H9 (cell line): ENCODE data around the gene EFCAB5. TPM values are rescaled to one million over a fixed set of nuclear protein-coding genes. Genes with fewer than 3 reads are reported as not detected.

Experiments
- DNase-seq: peaks from one replicate; pipeline ENCODE4 v3.0.0-alpha.2; 2017
- H2AFZ ChIP-seq: one replicate; pipeline ENCODE4 v1.6.1; 2013; ENCODE audit warnings: mild to moderate bottlenecking, low read length, control low read depth, moderate library complexity
- H2AK5ac ChIP-seq: 2 replicates; pipeline ENCODE4 v1.6.1; 2013; ENCODE audit warnings: low read length, control low read depth, mixed read lengths; ENCODE audit not compliant: insufficient read length
- H2BK120ac ChIP-seq: one replicate; pipeline ENCODE4 v1.6.1; 2013; ENCODE audit warnings: low read depth, mild to moderate bottlenecking, low read length, control low read depth, inconsistent platforms; ENCODE audit not compliant: poor library complexity, severe bottlenecking
- H2BK12ac ChIP-seq: 2 replicates; pipeline ENCODE4 v1.6.1; 2013; ENCODE audit warnings: low read length, control low read depth, mixed read lengths, low read depth; ENCODE audit not compliant: insufficient read length
- H2BK15ac ChIP-seq: 2 replicates; pipeline ENCODE4 v1.6.1; 2013; ENCODE audit warnings: low read depth, low read length, control low read depth
- H2BK20ac ChIP-seq: one replicate; pipeline ENCODE4 v1.6.1; 2013; ENCODE audit warnings: low read depth, mild to moderate bottlenecking, low read length, control low read depth, inconsistent platforms; ENCODE audit not compliant: poor library complexity, severe bottlenecking
- H2BK5ac ChIP-seq: 2 replicates; pipeline ENCODE4 v1.6.1; 2013; ENCODE audit warnings: low read length, control low read depth, mixed read lengths; ENCODE audit not compliant: insufficient read length
- H3K14ac ChIP-seq: 2 replicates; pipeline ENCODE4 v1.6.1; 2013; ENCODE audit warnings: low read length, control low read depth; ENCODE audit not compliant: insufficient read depth
- H3K18ac ChIP-seq: 2 replicates; pipeline ENCODE4 v1.6.1; 2013; ENCODE audit warnings: low read depth, mild to moderate bottlenecking, mixed read lengths, low read length, control low read depth; ENCODE audit not compliant: insufficient read length
- H3K23ac ChIP-seq: 2 replicates; pipeline ENCODE4 v1.6.1; 2013; ENCODE audit warnings: low read length, control low read depth, mixed read lengths, low read depth; ENCODE audit not compliant: insufficient read length
- H3K23me2 ChIP-seq: 2 replicates; pipeline ENCODE4 v1.6.1; 2013; ENCODE audit warnings: low read depth, mild to moderate bottlenecking, mixed read lengths, low read length, control low read depth; ENCODE audit not compliant: insufficient read length, poor library complexity, severe bottlenecking
- H3K27ac ChIP-seq: 2 replicates; pipeline ENCODE4 v1.5.1; 2013; ENCODE audit warnings: low read length, control low read depth, mixed read lengths, low read depth; ENCODE audit not compliant: insufficient read length
- H3K27me3 ChIP-seq: 2 replicates; pipeline ENCODE4 v1.6.1; 2013; ENCODE audit warnings: low read length, control low read depth, inconsistent platforms; ENCODE audit not compliant: insufficient read depth
- H3K4ac ChIP-seq: 2 replicates; pipeline ENCODE4 v1.6.1; 2013; ENCODE audit warnings: low read depth, mild to moderate bottlenecking, control low read depth, inconsistent platforms, low read length, moderate library complexity
- H3K4me1 ChIP-seq: 2 replicates; pipeline ENCODE4 v1.6.1; 2013; ENCODE audit warnings: low read length, control low read depth, inconsistent platforms; ENCODE audit not compliant: insufficient read depth
- H3K4me2 ChIP-seq: 2 replicates; pipeline ENCODE4 v1.6.1; 2013; ENCODE audit warnings: low read length, control low read depth, mixed read lengths; ENCODE audit not compliant: insufficient read length, insufficient read depth
- H3K56ac ChIP-seq: 2 replicates; pipeline ENCODE4 v1.6.1; 2013; ENCODE audit warnings: low read depth, mild to moderate bottlenecking, mixed read lengths, low read length, control low read depth; ENCODE audit not compliant: insufficient read length
- H3K79me1 ChIP-seq: 2 replicates; pipeline ENCODE4 v1.6.1; 2013; ENCODE audit warnings: low read depth, mild to moderate bottlenecking, moderate library complexity, low read length, control low read depth, inconsistent platforms; ENCODE audit not compliant: insufficient read depth, poor library complexity, severe bottlenecking
- H3K79me2 ChIP-seq: 2 replicates; pipeline ENCODE4 v1.6.1; 2013; ENCODE audit warnings: low read length, control low read depth, inconsistent platforms; ENCODE audit not compliant: insufficient read depth
- H3K9ac ChIP-seq: 2 replicates; pipeline ENCODE4 v1.6.1; 2013; ENCODE audit warnings: low read length, control low read depth, mixed read lengths; ENCODE audit not compliant: insufficient read length; ENCODE audit errors: extremely low read depth
- H3K9me3 ChIP-seq: one replicate; pipeline ENCODE4 v1.6.1; 2013; ENCODE audit warnings: low read depth, low read length, inconsistent platforms; ENCODE audit not compliant: control insufficient read depth
- H3T11ph ChIP-seq: one replicate; pipeline ENCODE4 v1.6.1; 2013; ENCODE audit warnings: mild to moderate bottlenecking, low read length, control low read depth, inconsistent platforms
- H4K20me1 ChIP-seq: one replicate; pipeline ENCODE4 v1.6.1; 2013; ENCODE audit not compliant: control insufficient read depth, insufficient read length, insufficient read depth
- H4K5ac ChIP-seq: 2 replicates; pipeline ENCODE4 v1.6.1; 2013; ENCODE audit warnings: low read depth, mild to moderate bottlenecking, mixed read lengths, low read length, control low read depth; ENCODE audit not compliant: insufficient read length
- H4K8ac ChIP-seq: replicated peaks from 2 replicates; pipeline ENCODE4 v1.6.1; 2013; ENCODE audit warnings: low read length, control low read depth, mixed read lengths, low read depth; ENCODE audit not compliant: insufficient read length
- H4K91ac ChIP-seq: 2 replicates; pipeline ENCODE4 v1.6.1; 2013; ENCODE audit warnings: low read depth, mild to moderate bottlenecking, moderate library complexity, mixed read lengths, low read length, control low read depth; ENCODE audit not compliant: insufficient read length
- H3K27ac Mint-ChIP-seq, 3 experiments: 2 replicates in 2 of 3; 3 replicates in 1 of 3; pipeline ENCODE4 v1.8.0; 2020 to 2021; ENCODE audit warnings: mixed read lengths in 3 of 3, mild to moderate bottlenecking in 1 of 3, moderate library complexity in 1 of 3
- H3K27me3 Mint-ChIP-seq: 2 replicates; pipeline ENCODE4 v1.8.0; 2021; ENCODE audit warnings: low read depth, mild to moderate bottlenecking, moderate library complexity, mixed read lengths
- H3K36me3 Mint-ChIP-seq, 3 experiments: 2 replicates in 2 of 3; 3 replicates in 1 of 3; pipeline ENCODE4 v1.8.0; 2020 to 2021; ENCODE audit warnings: low read depth in 3 of 3, mixed read lengths in 3 of 3; ENCODE audit not compliant: insufficient read depth in 1 of 3
- H3K4me1 Mint-ChIP-seq, 2 experiments: 2 replicates each; pipeline ENCODE4 v1.8.0; 2020; ENCODE audit warnings: mixed read lengths in 2 of 2
- H3K4me3 Mint-ChIP-seq, 2 experiments: 2 replicates in 1 of 2; 3 replicates in 1 of 2; pipeline ENCODE4 v1.8.0; 2020 to 2021; ENCODE audit warnings: mild to moderate bottlenecking in 2 of 2, mixed read lengths in 2 of 2, moderate library complexity in 1 of 2
- H3K9me3 Mint-ChIP-seq, 2 experiments: 2 replicates in 1 of 2; 3 replicates in 1 of 2; pipeline ENCODE4 v1.8.0; 2020; ENCODE audit warnings: mild to moderate bottlenecking in 2 of 2, mixed read lengths in 2 of 2, moderate library complexity in 1 of 2
- CTCF ChIP-seq: fragments of 200-600 bp; sonication (generic); conservative IDR thresholded peaks from 3 replicates; pipeline ENCODE4 v1.8.0; 2021; ENCODE audit warnings: antibody characterized with exemption, mild to moderate bottlenecking
- WGBS: extraction: QIAGEN DNeasy Blood & Tissue Kit; methylation state at CpG from one replicate; pipeline ENCODE4 v1.1.7; 2013; ENCODE audit warnings: missing lambda C conversion rate, low lambda C conversion rate, mixed read lengths; ENCODE audit not compliant: insufficient read length; ENCODE audit errors: extremely low coverage; 5-methylcytosine and 5-hydroxymethylcytosine counted together
- total RNA-seq: library from RNA; stranded (reverse); gene quantifications from 2 replicates; pipeline ENCODE4 v1.2.1, GENCODE V29; 2021

EFCAB5 gene
- total RNA-seq, 1 experiment from 2014 or later = not detected

GRCh38 chr17:30116661-30117551 is 175.5 kb downstream of the EFCAB5 start, which contains the start of gene NSRP1:
Gene NSRP1 (plus strand): TSS chr17:30116816. CDS start chr17:30116844, 28 bp downstream.
- no peaks in the 10 kb centered on the region for H3K23me2 ChIP-seq
- Mint-ChIP-seq H3K36me3 (peaks cover 3 to 29% (median 26%) of the 10 kb centered on the region in 3 experiments; a peak in 6 of 7 replicates), H3K27ac (peak within 1 kb of the TSS; percentile 99 to 100 (median 100)), H3K4me1 (peaks cover 12% of the 10 kb centered on the region in 2 experiments), H3K27me3 (no peaks in the 10 kb centered on the region), H3K9me3 (no peaks in the 10 kb centered on the region), H3K4me3 (peak within 1 kb of the TSS; percentile 89 to 95)
- peak within 1 kb of the TSS; percentile 61 for H4K8ac ChIP-seq
- no peak for TF ChIP-seq CTCF
- H3K14ac ChIP-seq = peak within 1 kb of the TSS; percentile 98
- no peaks in the 10 kb centered on the region for H4K20me1 ChIP-seq
- peaks cover 4% of the 10 kb centered on the region; the same call in 1 of the 2 replicates for H3K79me2 ChIP-seq
- peak within 1 kb of the TSS; percentile 81 for H3T11ph ChIP-seq
- H2BK20ac ChIP-seq = no peak within 1 kb of the TSS
- peak within 1 kb of the TSS; percentile 44; the same call in 1 of the 2 replicates for H3K4ac ChIP-seq
- H3K4me2 ChIP-seq = peak within 1 kb of the TSS; percentile 62
- H3K23ac ChIP-seq = no peak within 1 kb of the TSS
- H2BK15ac ChIP-seq = no peak within 1 kb of the TSS
- peak; percentile 98 for DNase-seq
- H3K56ac ChIP-seq = peak within 1 kb of the TSS; percentile 91
- peak within 1 kb of the TSS; percentile 90 for H2BK120ac ChIP-seq
- H3K79me1 ChIP-seq = no peaks in the 10 kb centered on the region
- peak within 1 kb of the TSS; percentile 95 for H2BK5ac ChIP-seq
- peak within 1 kb of the TSS; percentile 63 for H2AFZ ChIP-seq
- no CpG with 5 or more reads among the region's 47 CpGs for WGBS
- H2BK12ac ChIP-seq = no peak within 1 kb of the TSS
- no peaks in the 10 kb centered on the region for H3K9me3 ChIP-seq
- H3K27me3 ChIP-seq = no peaks in the 10 kb centered on the region
- peak within 1 kb of the TSS; percentile 98 for H4K5ac ChIP-seq
- peak within 1 kb of the TSS; percentile 96 for H3K27ac ChIP-seq
- no peaks in the 10 kb centered on the region for H3K4me1 ChIP-seq
- peak within 1 kb of the TSS; percentile 100 for H3K9ac ChIP-seq
- H3K18ac ChIP-seq = peak within 1 kb of the TSS; percentile 98
- no peak within 1 kb of the TSS for H2AK5ac ChIP-seq
- peak within 1 kb of the TSS; percentile 62 for H4K91ac ChIP-seq
